ENCODE measurements around the gene TLE1. TPM values are rescaled to one million over a fixed set of nuclear protein-coding genes. Genes with fewer than 3 reads are reported as not detected.

Gene TLE1
- total RNA-seq, 1 experiment from 2014 or later = 79.3 TPM

DNA sequence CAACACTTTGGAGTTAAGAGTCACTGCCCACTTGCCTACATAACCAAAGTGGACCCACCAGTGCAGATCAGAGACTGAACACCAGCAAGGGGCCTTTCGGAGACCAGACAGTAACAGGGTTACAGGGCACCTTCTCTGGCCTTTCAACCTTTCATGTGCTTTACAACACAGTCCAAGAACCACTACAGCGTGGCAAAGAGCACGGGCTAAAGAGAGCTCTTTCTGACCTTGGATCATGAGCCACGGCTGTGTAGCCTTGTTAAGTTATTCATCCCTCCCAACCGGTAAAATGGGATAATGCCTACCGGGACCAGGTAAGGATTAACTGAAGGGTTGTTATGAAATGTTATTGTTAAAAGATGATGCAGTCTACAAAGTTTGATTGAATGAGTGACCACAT, 75.0 kb downstream of the TLE1 start:
- Histone ChIP-seq H3K4me1 (ENCODE audit: insufficient read depth, low read length) (no peaks in the 10 kb centered on the region), H3K4ac (ENCODE audit: low read depth, low read length) (no peak overlapping the region), H2AK5ac (ENCODE audit: insufficient read length, low read length) (no peak overlapping the region), H3K23ac (ENCODE audit: insufficient read length, low read depth, low read length) (no peak overlapping the region), H3K9me3 (ENCODE audit: control insufficient read depth, low read depth, low read length) (no peaks in the 10 kb centered on the region), H3K56ac (ENCODE audit: insufficient read length, low read depth, low read length) (no peak overlapping the region), H3T11ph (ENCODE audit: low read length) (no peak overlapping the region), H2BK5ac (ENCODE audit: insufficient read length, low read length) (no peak overlapping the region), H4K5ac (ENCODE audit: insufficient read length, low read depth, low read length) (no peak overlapping the region), H2BK12ac (ENCODE audit: insufficient read length, low read depth, low read length) (no peak overlapping the region), H3K27ac (ENCODE audit: insufficient read length, low read depth, low read length) (no peak overlapping the region), H4K8ac (replicated peaks; ENCODE audit: insufficient read length, low read depth, low read length) (no peak overlapping the region), H3K18ac (ENCODE audit: insufficient read length, low read depth, low read length) (no peak overlapping the region), H2BK15ac (ENCODE audit: low read depth, low read length) (no peak overlapping the region), H3K23me2 (ENCODE audit: insufficient read length, low read depth, low read length, poor library complexity, severe bottlenecking) (no peaks in the 10 kb centered on the region), H3K9ac (ENCODE audit: extremely low read depth, insufficient read length, low read length) (no peak overlapping the region), H3K27me3 (ENCODE audit: insufficient read depth, low read length) (no peaks in the 10 kb centered on the region), H4K20me1 (ENCODE audit: control insufficient read depth, insufficient read depth, insufficient read length) (no peaks in the 10 kb centered on the region), H3K4me2 (ENCODE audit: insufficient read depth, insufficient read length, low read length) (no peak overlapping the region), H2BK120ac (ENCODE audit: low read depth, low read length, poor library complexity, severe bottlenecking) (no peak overlapping the region), H2BK20ac (ENCODE audit: low read depth, low read length, poor library complexity, severe bottlenecking) (no peak overlapping the region), H4K91ac (ENCODE audit: insufficient read length, low read depth, low read length) (no peak overlapping the region), H3K79me2 (ENCODE audit: insufficient read depth, low read length) (no peaks in the 10 kb centered on the region; the same call in 1 of the 2 replicates), H3K14ac (ENCODE audit: insufficient read depth, low read length) (no peak overlapping the region), H2AFZ (ENCODE audit: low read length) (no peak overlapping the region), H3K79me1 (ENCODE audit: insufficient read depth, low read depth, low read length, poor library complexity, severe bottlenecking) (no peaks in the 10 kb centered on the region)
- Mint-ChIP-seq H3K4me1 (peaks cover 5 to 7% of the 10 kb centered on the region in 2 experiments; a peak in 2 of 4 replicates), H3K27ac (peak overlapping the region in 1 of 3 experiments; percentile 88; a peak in 1 of 7 replicates), H3K27me3 (ENCODE audit: low read depth) (no peaks in the 10 kb centered on the region), H3K36me3 (ENCODE audit: insufficient read depth in 1 of 3, low read depth in 3 of 3) (peaks cover 57 to 87% (median 86%) of the 10 kb centered on the region in 3 experiments; a peak in 6 of 7 replicates), H3K4me3 (no peak overlapping the region), H3K9me3 (no peaks in the 10 kb centered on the region)
- TF ChIP-seq, protein P1, sequence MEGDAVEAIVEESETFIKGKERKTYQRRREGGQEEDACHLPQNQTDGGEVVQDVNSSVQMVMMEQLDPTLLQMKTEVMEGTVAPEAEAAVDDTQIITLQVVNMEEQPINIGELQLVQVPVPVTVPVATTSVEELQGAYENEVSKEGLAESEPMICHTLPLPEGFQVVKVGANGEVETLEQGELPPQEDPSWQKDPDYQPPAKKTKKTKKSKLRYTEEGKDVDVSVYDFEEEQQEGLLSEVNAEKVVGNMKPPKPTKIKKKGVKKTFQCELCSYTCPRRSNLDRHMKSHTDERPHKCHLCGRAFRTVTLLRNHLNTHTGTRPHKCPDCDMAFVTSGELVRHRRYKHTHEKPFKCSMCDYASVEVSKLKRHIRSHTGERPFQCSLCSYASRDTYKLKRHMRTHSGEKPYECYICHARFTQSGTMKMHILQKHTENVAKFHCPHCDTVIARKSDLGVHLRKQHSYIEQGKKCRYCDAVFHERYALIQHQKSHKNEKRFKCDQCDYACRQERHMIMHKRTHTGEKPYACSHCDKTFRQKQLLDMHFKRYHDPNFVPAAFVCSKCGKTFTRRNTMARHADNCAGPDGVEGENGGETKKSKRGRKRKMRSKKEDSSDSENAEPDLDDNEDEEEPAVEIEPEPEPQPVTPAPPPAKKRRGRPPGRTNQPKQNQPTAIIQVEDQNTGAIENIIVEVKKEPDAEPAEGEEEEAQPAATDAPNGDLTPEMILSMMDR (conservative IDR thresholded peaks at IDR 0.05) = no peak
- WGBS (ENCODE audit: extremely low coverage, insufficient read length, low lambda C conversion rate) = no CpG with 5 or more reads among the region's 6 CpGs
- no peak for DNase-seq
